GM21367 (cell line): ENCODE results near the gene GLIPR2.
"Not testable (repeated sequence)": the region's sequence is repeated elsewhere in the genome, so short reads cannot be mapped to it uniquely, and the experiment has no call there.

Experiments
- ATAC-seq: cut with Tn5 transposase; IDR thresholded peaks from one replicate; pipeline ENCODE4 v1.9.1; 2021; ENCODE audit not compliant: unreplicated experiment

Gene GLIPR2

GRCh38 chr9:36136272-36136893, at the start of gene GLIPR2:
TSS of gene GLIPR2 (plus strand) at chr9:36136733. CDS start at chr9:36136779, 46 bp downstream.
- ATAC-seq = peak; percentile 95

- not testable (repeated sequence) for ATAC-seq
Measured at GRCh38 chr9:36087054-36087453, 49.5 kb upstream of the GLIPR2 start.

GRCh38 chr9:36088020-36088419, 48.5 kb upstream of the GLIPR2 start:
- no peak for ATAC-seq

- ATAC-seq = no peak
Measured at GRCh38 chr9:36091026-36091953, 45.2 kb upstream of the GLIPR2 start.

GRCh38 chr9:36092014-36092413, 44.5 kb upstream of the GLIPR2 start:
- no peak for ATAC-seq

- peak; percentile 87 for ATAC-seq
Measured at GRCh38 chr9:36092509-36093215, 43.9 kb upstream of the GLIPR2 start.

- no peak for ATAC-seq
Measured at GRCh38 chr9:36093384-36093783, 43.1 kb upstream of the GLIPR2 start.

GRCh38 chr9:36099718-36100117, 36.8 kb upstream of the GLIPR2 start:
- ATAC-seq = no peak

- no peak for ATAC-seq
Measured at GRCh38 chr9:36100532-36100931, 36.0 kb upstream of the GLIPR2 start.

GRCh38 chr9:36101916-36102741, 34.4 kb upstream of the GLIPR2 start:
- ATAC-seq = no peak

GRCh38 chr9:36102742-36103495, 33.6 kb upstream of the GLIPR2 start:
- peak; percentile 73 for ATAC-seq

GRCh38 chr9:36109071-36109470, 27.5 kb upstream of the GLIPR2 start:
- no peak for ATAC-seq

GRCh38 chr9:36110434-36110833, 26.1 kb upstream of the GLIPR2 start:
- no peak for ATAC-seq

GRCh38 chr9:36112516-36112915, 24.0 kb upstream of the GLIPR2 start:
- no peak for ATAC-seq

GRCh38 chr9:36113999-36114398, 22.5 kb upstream of the GLIPR2 start:
- ATAC-seq = no peak

GRCh38 chr9:36116593-36116992, 19.9 kb upstream of the GLIPR2 start:
- ATAC-seq = no peak

GRCh38 chr9:36118201-36118600, 18.3 kb upstream of the GLIPR2 start:
- no peak for ATAC-seq

GRCh38 chr9:36118706-36119105, 17.8 kb upstream of the GLIPR2 start:
- no peak for ATAC-seq

- no peak for ATAC-seq
Measured at GRCh38 chr9:36119476-36119875, 17.1 kb upstream of the GLIPR2 start.

- no peak for ATAC-seq
Measured at GRCh38 chr9:36120705-36121104, 15.8 kb upstream of the GLIPR2 start.
